ENCODE data around the gene MTM1. TPM values are rescaled to one million over a fixed set of nuclear protein-coding genes. Genes with fewer than 3 reads are reported as not detected.

MTM1 gene
- polyA plus RNA-seq, 4 donors = 11.5 to 13.3 (median 12.4) TPM

- no peak for DNase-seq (ENCODE audit: low read depth in 4 of 4, low spot score in 2 of 4)
Observed at GRCh38 chrX:150701377-150701776, 133.0 kb downstream of the MTM1 start.

- no peak for DNase-seq (ENCODE audit: low read depth in 4 of 4, low spot score in 2 of 4)
Observed at GRCh38 chrX:150702966-150703694, 134.7 kb downstream of the MTM1 start.

- no peak for DNase-seq (ENCODE audit: low read depth in 4 of 4, low spot score in 2 of 4)
Observed at GRCh38 chrX:150703695-150703974, 135.2 kb downstream of the MTM1 start.

- DNase-seq (ENCODE audit: low read depth in 4 of 4, low spot score in 2 of 4) = no peak
Observed at GRCh38 chrX:150704030-150704613, 135.7 kb downstream of the MTM1 start.

GRCh38 chrX:150712619-150713018 is 144.2 kb downstream of the MTM1 start:
- DNase-seq (ENCODE audit: low read depth in 4 of 4, low spot score in 2 of 4) = no peak

- DNase-seq (ENCODE audit: low read depth in 4 of 4, low spot score in 2 of 4) = no peak
Observed at GRCh38 chrX:150715184-150715583, 146.8 kb downstream of the MTM1 start.

- DNase-seq (ENCODE audit: low read depth in 4 of 4, low spot score in 2 of 4) = no peak
Observed at GRCh38 chrX:150719621-150720020, 151.2 kb downstream of the MTM1 start.

Other genes with a start within 250 kb of the MTM1 start
- gene MAMLD1, start 205.3 kb upstream of the MTM1 start, polyA plus RNA-seq (ENCODE audit: insufficient read length in 4 of 4) = 1 to 10 TPM; 6.4 to 7.8 (median 7.3) TPM
- gene MTMR1, start 124.8 kb downstream of the MTM1 start, polyA plus RNA-seq (ENCODE audit: insufficient read length in 4 of 4) = 10 to 100 TPM; 23.5 to 29.1 (median 26.2) TPM